HG03378 (cell line): ENCODE data around the gene NELL1.

Experiments used
- ATAC-seq: cut with Tn5 transposase; IDR thresholded peaks from one replicate; pipeline ENCODE4 v1.9.1; 2021; ENCODE audit warnings: mild to moderate bottlenecking, moderate library complexity; ENCODE audit not compliant: unreplicated experiment

Gene NELL1

GRCh38 chr11:21295508-21295907, 626.1 kb downstream of the NELL1 start:
- no peak for ATAC-seq

- ATAC-seq = no peak
Observed at GRCh38 chr11:21301981-21302380, 632.6 kb downstream of the NELL1 start.

GRCh38 chr11:21306739-21307358, 637.5 kb downstream of the NELL1 start:
- no peak for ATAC-seq

- no peak for ATAC-seq
Observed at GRCh38 chr11:21307874-21308273, 638.5 kb downstream of the NELL1 start.

- no peak for ATAC-seq
Observed at GRCh38 chr11:21316591-21316990, 647.2 kb downstream of the NELL1 start.

- no peak for ATAC-seq
Observed at GRCh38 chr11:21321072-21321471, 651.7 kb downstream of the NELL1 start.

- no peak for ATAC-seq
Observed at GRCh38 chr11:21321530-21321929, 652.1 kb downstream of the NELL1 start.

GRCh38 chr11:21323617-21324016, 654.2 kb downstream of the NELL1 start:
- no peak for ATAC-seq

GRCh38 chr11:21343204-21343603, 673.8 kb downstream of the NELL1 start:
- ATAC-seq = no peak

- no peak for ATAC-seq
Observed at GRCh38 chr11:21346361-21346760, 677.0 kb downstream of the NELL1 start.

- ATAC-seq = no peak
Observed at GRCh38 chr11:21350613-21351012, 681.2 kb downstream of the NELL1 start.

GRCh38 chr11:21353425-21353824, 684.0 kb downstream of the NELL1 start:
- no peak for ATAC-seq

GRCh38 chr11:21364866-21365624, 695.7 kb downstream of the NELL1 start:
- ATAC-seq = no peak

GRCh38 chr11:21369947-21370346, 700.6 kb downstream of the NELL1 start:
- ATAC-seq = no peak

- no peak for ATAC-seq
Observed at GRCh38 chr11:21371044-21371443, 701.7 kb downstream of the NELL1 start.

GRCh38 chr11:21372672-21373071, 703.3 kb downstream of the NELL1 start:
- ATAC-seq = no peak

GRCh38 chr11:21374376-21374775, 705.0 kb downstream of the NELL1 start:
- no peak for ATAC-seq

GRCh38 chr11:21385669-21386440, 716.5 kb downstream of the NELL1 start:
- no peak for ATAC-seq

GRCh38 chr11:21390430-21390829, 721.0 kb downstream of the NELL1 start:
- ATAC-seq = no peak

GRCh38 chr11:21396342-21397008, 727.1 kb downstream of the NELL1 start:
- ATAC-seq = no peak

- no peak for ATAC-seq
Observed at GRCh38 chr11:21398195-21398594, 728.8 kb downstream of the NELL1 start.
